HCT116 (cell line): ENCODE measurements around the gene GOT1. TPM values are rescaled to one million over a fixed set of nuclear protein-coding genes. Genes with fewer than 3 reads are reported as not detected.

ENCODE experiments used
- ATAC-seq: fragments of 200-7000 bp; cut with Tn5 transposase; 2 replicates; pipeline ENCODE4 v1.9.1; 2020; ENCODE audit warnings: mild to moderate bottlenecking, moderate library complexity
- BruUV-seq: library from RNA; stranded (reverse); fragments of 400-500 nt; replicated peaks from 2 replicates; lab custom pipeline; 2021; lab: Mats Ljungman, UMichigan
- CTCF ChIA-PET: fragments of 300-600 bp; sonication (Branson Sonifier 250); formaldehyde crosslinking; loops from one replicate; lab custom pipeline; 2021; ENCODE audit warnings: antibody characterized with exemption; lab: Charles Lee
- POLR2A ChIA-PET: fragments of 300-600, 350-600 bp; sonication (Branson Sonifier 250); formaldehyde crosslinking; loops from one replicate; lab custom pipeline; 2021; ENCODE audit warnings: antibody characterized with exemption; lab: Charles Lee
- RAD21 ChIA-PET, 2 experiments: fragments of 300-600 bp; sonication (Branson Sonifier 250); formaldehyde crosslinking; loops; one replicate each; lab custom pipeline; 2023; ENCODE audit warnings: low total read pairs in 2 of 2; ENCODE audit not compliant: uncharacterized antibody in 2 of 2, unreplicated experiment in 2 of 2, low non-redundant PET in 1 of 2; lab: Charles Lee
- DNase-seq: peaks from one replicate; pipeline ENCODE4 v3.0.0-alpha.2; 2010; ENCODE audit warnings: low read depth, low spot score
- H2AFZ ChIP-seq: fragments of 200-600 bp; shearing (Covaris generic), sonication (generic); 2 replicates; pipeline ENCODE4 v1.6.1; 2017; ENCODE audit warnings: low read depth, mixed run types, mixed read lengths, antibody characterized with exemption, low read length; ENCODE audit not compliant: poor library complexity, severe bottlenecking
- H3K27ac ChIP-seq: 2 replicates; pipeline ENCODE4 v1.5.1; 2012; ENCODE audit warnings: low read depth, low read length
- H3K27me3 ChIP-seq: fragments of 200-600 bp; sonication (generic); 2 replicates; pipeline ENCODE4 v1.6.1; 2016; ENCODE audit warnings: mixed run types, low read length, mixed read lengths; ENCODE audit not compliant: insufficient read depth
- H3K36me3 ChIP-seq, 2 experiments: fragments of 200-500 bp in 1 of 2; fragments of 200-600 bp in 1 of 2; sonication (Bioruptor generic) in 1 of 2; sonication (generic) in 1 of 2; 2 replicates each; pipeline versions ENCODE4 v1.5.1 to v1.6.1; 2014 to 2016; ENCODE audit warnings: low read length in 2 of 2, inconsistent platforms in 1 of 2, mixed read lengths in 1 of 2, mixed run types in 1 of 2; ENCODE audit not compliant: insufficient read depth in 2 of 2, control insufficient read depth in 1 of 2
- H3K4me1 ChIP-seq, 2 experiments: fragments of 200-600 bp in 1 of 2; sonication (generic) in 1 of 2; 2 replicates each; pipeline versions ENCODE4 v1.5.1 to v1.6.1; 2012 to 2017; ENCODE audit warnings: low read length in 2 of 2, inconsistent platforms in 1 of 2, mild to moderate bottlenecking in 1 of 2, mixed read lengths in 1 of 2, mixed run types in 1 of 2, moderate library complexity in 1 of 2; ENCODE audit not compliant: insufficient read depth in 2 of 2, control insufficient read depth in 1 of 2
- H3K4me2 ChIP-seq: fragments of 200-600 bp; sonication (generic); 2 replicates; pipeline ENCODE4 v1.6.1; 2017; ENCODE audit warnings: mixed run types, low read length, mixed read lengths
- H3K4me3 ChIP-seq, 2 experiments: fragments of 200-600 bp in 1 of 2; sonication (generic) in 1 of 2; replicated peaks in 1 of 2; 2 replicates each; pipeline ENCODE4 v1.5.1; 2011 to 2016; ENCODE audit warnings: low read length in 2 of 2, control low read depth in 1 of 2, low read depth in 1 of 2, mild to moderate bottlenecking in 1 of 2, mixed read lengths in 1 of 2, mixed run types in 1 of 2
- H3K79me2 ChIP-seq: fragments of 200-600 bp; sonication (generic); 2 replicates; pipeline ENCODE4 v1.6.1; 2017; ENCODE audit warnings: mild to moderate bottlenecking, mixed run types, low read length, moderate library complexity, mixed read lengths; ENCODE audit not compliant: insufficient read depth
- H3K9ac ChIP-seq: fragments of 200-600 bp; sonication (generic); 2 replicates; pipeline ENCODE4 v1.6.1; 2016; ENCODE audit warnings: low read length, mixed read lengths
- H3K9me2 ChIP-seq: fragments of 200-600 bp; sonication (generic), shearing (Covaris generic); 2 replicates; pipeline ENCODE4 v1.6.1; 2017; ENCODE audit warnings: mixed run types, mild to moderate bottlenecking, moderate library complexity; ENCODE audit not compliant: insufficient read depth
- H3K9me3 ChIP-seq, 2 experiments: fragments of 200-500 bp in 1 of 2; fragments of 200-600 bp in 1 of 2; sonication (Bioruptor generic) in 1 of 2; sonication (generic) in 1 of 2; 2 replicates each; pipeline ENCODE4 v1.6.1; 2014 to 2017; ENCODE audit warnings: low read length in 2 of 2, mixed read lengths in 2 of 2, inconsistent platforms in 1 of 2, low read depth in 1 of 2, mild to moderate bottlenecking in 1 of 2, mixed run types in 1 of 2, moderate library complexity in 1 of 2; ENCODE audit not compliant: control insufficient read depth in 1 of 2, insufficient read depth in 1 of 2
- H4K20me1 ChIP-seq: fragments of 200-600 bp; sonication (generic), shearing (Covaris generic); 2 replicates; pipeline ENCODE4 v1.6.1; 2017; ENCODE audit warnings: mixed run types, mild to moderate bottlenecking, moderate library complexity; ENCODE audit not compliant: insufficient read depth
- ATF3 ChIP-seq: IDR thresholded peaks from 2 replicates; pipeline ENCODE4 v1.6.1; 2012
- CBX3 ChIP-seq: IDR thresholded peaks from 2 replicates; pipeline ENCODE4 v1.6.1; 2012; ENCODE audit warnings: low read depth
- CEBPB ChIP-seq: IDR thresholded peaks from 2 replicates; pipeline ENCODE4 v1.6.1; 2012; ENCODE audit warnings: low read depth
- CTCF ChIP-seq, 3 experiments: fragments of 200-600 bp in 1 of 3; sonication (generic) in 1 of 3; IDR thresholded peaks in 2 of 3; conservative IDR thresholded peaks in 1 of 3; 2 replicates each; pipeline ENCODE4 v1.5.1; 2012 to 2017; ENCODE audit warnings: low read depth in 2 of 3, low read length in 2 of 3, antibody characterized with exemption in 1 of 3, borderline replicate concordance in 1 of 3, control low read depth in 1 of 3, mild to moderate bottlenecking in 1 of 3, mixed read lengths in 1 of 3, mixed run types in 1 of 3, moderate library complexity in 1 of 3; ENCODE audit not compliant: insufficient read depth in 1 of 3
- EGR1 ChIP-seq: IDR thresholded peaks from 2 replicates; pipeline ENCODE4 v1.6.1; 2012; ENCODE audit warnings: low read depth
- ELF1 ChIP-seq: IDR thresholded peaks from 2 replicates; pipeline ENCODE4 v1.6.1; 2012; ENCODE audit warnings: low read depth, borderline replicate concordance
- EZH2phosphoT487 ChIP-seq: fragments of 200-600 bp; IDR thresholded peaks from 2 replicates; pipeline ENCODE4 v1.6.1; 2018; ENCODE audit warnings: antibody characterized with exemption, borderline replicate concordance
- FOSL1 ChIP-seq: IDR thresholded peaks from 2 replicates; pipeline ENCODE4 v1.6.1; 2012; ENCODE audit warnings: low read depth
- JUND ChIP-seq: IDR thresholded peaks from 2 replicates; pipeline ENCODE4 v1.6.1; 2012
- MAX ChIP-seq: IDR thresholded peaks from 2 replicates; pipeline ENCODE4 v1.6.1; 2012
- POLR2A ChIP-seq: IDR thresholded peaks from 2 replicates; pipeline ENCODE4 v1.7.0; 2011; ENCODE audit warnings: borderline replicate concordance; ENCODE audit not compliant: insufficient read depth, insufficient read length; ENCODE audit errors: extremely low read depth
- POLR2AphosphoS5 ChIP-seq: IDR thresholded peaks from 2 replicates; pipeline ENCODE4 v1.6.1; 2011; ENCODE audit warnings: mild to moderate bottlenecking, low read depth, low read length, moderate library complexity
- REST ChIP-seq: IDR thresholded peaks from 2 replicates; pipeline ENCODE4 v1.6.1; 2012; ENCODE audit warnings: low read depth
- SP1 ChIP-seq: IDR thresholded peaks from 2 replicates; pipeline ENCODE4 v1.6.1; 2012; ENCODE audit warnings: low read depth
- SRF ChIP-seq: IDR thresholded peaks from 2 replicates; pipeline ENCODE4 v1.6.1; 2012; ENCODE audit warnings: low read depth
- TCF7L2 ChIP-seq: IDR thresholded peaks from 2 replicates; pipeline ENCODE4 v1.7.0; 2011; ENCODE audit warnings: borderline replicate concordance, inconsistent platforms; ENCODE audit not compliant: insufficient read depth, insufficient read length; ENCODE audit errors: extremely low read depth
- YY1 ChIP-seq: IDR thresholded peaks from 2 replicates; pipeline ENCODE4 v1.6.1; 2011; ENCODE audit warnings: low read length, low read depth, moderate library complexity, mild to moderate bottlenecking; ENCODE audit not compliant: insufficient replicate concordance; ENCODE audit errors: extremely low read depth
- intact Hi-C: fragments of 100-400 bp; cut with micrococcal nuclease; formaldehyde crosslinking; loops from 2 replicates; pipeline ENCODE4 v1.10.0; 2022
- total RNA-seq: library from RNA; stranded (reverse); gene quantifications from one replicate; pipeline ENCODE4 v1.2.1, GENCODE V29; 2021; ENCODE audit not compliant: unreplicated experiment

GOT1 gene
- total RNA-seq, 1 experiment from 2014 or later, result 135 TPM

- TF ChIP-seq EGR1 (no peak), MAX (no peak), SRF (no peak)
These were observed 28.8 kb upstream of the GOT1 start (continued) for GRCh38 chr10:99459217-99459616.

- peaks cover 0 to 6% of the 10 kb centered on the region in 2 experiments; a peak in 2 of 4 replicates for H3K4me1 ChIP-seq
- CTCF ChIA-PET, result interaction anchor here (2.0 kb wide), 1 partner anchor 22 kb away, joined by 14 read pairs; no protein-coding TSS in a partner anchor
- no peak overlapping the region for H3K4me2 ChIP-seq
- no peaks in the 10 kb centered on the region for H3K36me3 ChIP-seq
- no peak overlapping the region for H3K4me3 ChIP-seq
- DNase-seq (no peak), ATAC-seq (no peak)
- no peak overlapping the region for H3K27ac ChIP-seq
- RAD21 ChIA-PET, result no interaction called here
- no peaks in the 10 kb centered on the region for H3K9me2 ChIP-seq
- H2AFZ ChIP-seq, result no peak overlapping the region
- peaks cover 36% of the 10 kb centered on the region; the same call in 1 of the 2 replicates for H3K27me3 ChIP-seq
- TF ChIP-seq REST (no peak), EGR1 (no peak), ELF1 (no peak), EZH2phosphoT487 (no peak), CEBPB (no peak), JUND (no peak), SP1 (no peak), CBX3 (no peak), FOSL1 (no peak), POLR2A (no peak), CTCF (IDR thresholded peaks at IDR 0.05 in 2 of 3, conservative IDR thresholded peaks at IDR 0.05 in 1 of 3; ENCODE audit: borderline replicate concordance in 1 of 3, insufficient read depth in 1 of 3, low read depth in 2 of 3, low read length in 2 of 3) (no peak), YY1 (no peak), POLR2AphosphoS5 (no peak), ATF3 (no peak), TCF7L2 (no peak)
- BruUV-seq, result no TSS peak
- no peaks in the 10 kb centered on the region for H4K20me1 ChIP-seq
- POLR2A ChIA-PET, result interaction anchor here (1.4 kb wide), 1 partner anchor 27 kb away, joined by 5 read pairs; the partner anchor contains the start of gene GOT1
- H3K9me3 ChIP-seq, result no peaks in the 10 kb centered on the region
- no peaks in the 10 kb centered on the region for H3K79me2 ChIP-seq
- H3K9ac ChIP-seq, result no peak overlapping the region
- intact Hi-C loops, result no loop called here
These were observed 27.4 kb upstream of the GOT1 start for GRCh38 chr10:99457813-99458212.
